Caco-2 (cell line): Measurements from ENCODE around the gene TEX22. TPM values are rescaled to one million over a fixed set of nuclear protein-coding genes. Genes with fewer than 3 reads are reported as not detected.

ENCODE experiments used
- BruUV-seq: library from RNA; stranded (reverse); fragments of 400-500 nt; replicated peaks from 2 replicates; lab custom pipeline; 2021; lab: Mats Ljungman, UMichigan
- CTCF ChIA-PET: fragments of 300-600 bp; sonication (Branson Sonifier 250); formaldehyde crosslinking; loops from one replicate; lab custom pipeline; 2022; ENCODE audit warnings: antibody characterized with exemption; lab: Charles Lee
- POLR2A ChIA-PET: fragments of 300-600 bp; sonication (Branson Sonifier 250); formaldehyde crosslinking; loops from one replicate; lab custom pipeline; 2022; ENCODE audit warnings: antibody characterized with exemption; lab: Charles Lee
- DNase-seq, 2 experiments: peaks; one replicate each; pipeline versions ENCODE4 v3.0.0 to v3.0.0-alpha.2; 2020 to 2022
- H3K27me3 ChIP-seq: replicated peaks from 2 replicates; pipeline ENCODE4 v1.6.0; 2011; ENCODE audit warnings: low read length; ENCODE audit not compliant: control insufficient read depth, insufficient read depth
- H3K36me3 ChIP-seq: 2 replicates; pipeline ENCODE4 v1.5.1; 2011; ENCODE audit warnings: low read length; ENCODE audit not compliant: control insufficient read depth, insufficient read depth
- H3K4me1 ChIP-seq: fragments of 250-450 bp; sonication (Bioruptor Pico); 2 replicates; pipeline ENCODE4 v1.5.1; 2020; ENCODE audit warnings: mild to moderate bottlenecking
- H3K4me3 ChIP-seq: 2 replicates; pipeline ENCODE4 v1.5.1; 2011; ENCODE audit warnings: low read depth, mild to moderate bottlenecking, control low read depth, low read length
- H3K9me3 ChIP-seq: fragments of 250-450 bp; sonication (Bioruptor Pico); 2 replicates; pipeline ENCODE4 v1.5.1; 2020; ENCODE audit warnings: mild to moderate bottlenecking, moderate library complexity
- H3K27ac Mint-ChIP-seq: one replicate; pipeline ENCODE4 v1.8.0; 2022; ENCODE audit warnings: mixed read lengths; ENCODE audit not compliant: unreplicated experiment
- H3K27me3 Mint-ChIP-seq: one replicate; pipeline ENCODE4 v1.8.0; 2022; ENCODE audit warnings: mixed read lengths; ENCODE audit not compliant: insufficient read depth, unreplicated experiment
- H3K36me3 Mint-ChIP-seq: one replicate; pipeline ENCODE4 v1.8.0; 2022; ENCODE audit warnings: mild to moderate bottlenecking, mixed read lengths; ENCODE audit not compliant: insufficient read depth, unreplicated experiment
- H3K4me1 Mint-ChIP-seq: one replicate; pipeline ENCODE4 v1.8.0; 2022; ENCODE audit warnings: low read depth, mixed read lengths; ENCODE audit not compliant: unreplicated experiment
- H3K4me3 Mint-ChIP-seq: one replicate; pipeline ENCODE4 v1.8.0; 2022; ENCODE audit warnings: mild to moderate bottlenecking, moderate library complexity, mixed read lengths; ENCODE audit not compliant: unreplicated experiment
- H3K9me3 Mint-ChIP-seq: one replicate; pipeline ENCODE4 v1.8.0; 2022; ENCODE audit warnings: mixed read lengths; ENCODE audit not compliant: unreplicated experiment
- intact Hi-C: fragments of 100-400 bp; cut with micrococcal nuclease; formaldehyde crosslinking; loops from one replicate; pipeline ENCODE4 v1.10.0; 2022; ENCODE audit not compliant: unreplicated experiment
- total RNA-seq: library from RNA; stranded (reverse); gene quantifications from 2 replicates; pipeline ENCODE4 v1.2.3, GENCODE V29; 2022
- TF ChIP-seq, protein P1 (sequence below), 2 experiments: fragments of 200-600 bp in 1 of 2; IDR thresholded peaks; 1 replicate in 1 of 2; 2 replicates in 1 of 2; pipeline versions ENCODE4 v1.5.1 to v1.8.0; 2011 to 2022; ENCODE audit warnings: antibody characterized with exemption in 1 of 2, control low read depth in 1 of 2, inconsistent platforms in 1 of 2, low read depth in 1 of 2, low read length in 1 of 2, mild to moderate bottlenecking in 1 of 2, moderate library complexity in 1 of 2; ENCODE audit not compliant: insufficient read depth in 1 of 2, severe bottlenecking in 1 of 2, unreplicated experiment in 1 of 2

TEX22 gene
- total RNA-seq, 1 experiment from 2014 or later, result 0.86 TPM

DNA sequence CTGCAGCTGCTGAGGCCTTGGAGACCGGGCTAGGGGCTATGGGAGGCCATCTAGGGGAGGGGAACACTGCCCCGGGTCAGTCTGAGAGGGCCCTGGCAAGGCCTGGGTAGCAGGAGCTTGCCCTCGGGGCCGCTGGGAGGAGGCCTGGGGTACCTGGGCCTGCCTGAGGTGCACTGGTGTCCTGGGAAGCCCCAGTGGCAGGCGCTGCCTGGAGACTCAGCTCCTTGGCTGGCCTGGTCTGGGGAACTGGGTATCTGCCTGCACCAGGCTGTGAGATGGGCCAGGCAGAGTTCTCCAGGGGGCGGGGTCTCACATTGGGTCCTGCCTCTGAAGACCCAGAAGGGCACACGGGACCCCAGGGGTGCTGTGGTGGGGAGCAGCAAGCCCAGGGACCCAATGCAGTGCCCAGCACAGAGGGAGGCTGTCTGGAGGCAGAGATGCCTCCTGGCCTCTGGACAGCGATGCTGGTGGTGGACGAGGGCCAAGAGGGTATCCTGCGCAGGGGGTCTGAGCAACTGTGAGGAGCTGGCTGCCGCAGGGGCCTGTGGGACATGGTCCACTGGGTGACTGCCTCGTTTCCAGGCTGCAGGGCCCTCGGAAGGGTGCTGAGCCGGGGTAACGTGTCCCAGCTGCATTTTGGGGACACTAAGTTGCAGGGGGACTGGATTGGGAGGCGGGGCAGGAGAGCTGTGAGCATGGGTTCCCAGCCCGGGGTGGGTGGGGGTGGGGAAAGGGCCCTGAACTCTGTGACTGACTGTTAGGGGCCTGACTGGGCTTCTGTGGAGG is 13.8 kb downstream of the TEX22 start:
- H3K27me3 Mint-ChIP-seq, result peaks cover 10% of the 10 kb centered on the region
- DNase-seq, result no peak
- H3K36me3 Mint-ChIP-seq, result no peaks in the 10 kb centered on the region
- POLR2A ChIA-PET, result interaction anchor here (0.7 kb wide), 1 partner anchor 235 kb away, joined by 9 read pairs; no protein-coding TSS in a partner anchor
- Histone ChIP-seq H3K9me3 (no peaks in the 10 kb centered on the region), H3K4me1 (peaks cover 5% of the 10 kb centered on the region; the same call in 1 of the 2 replicates), H3K27me3 (no peaks in the 10 kb centered on the region), H3K4me3 (no peak overlapping the region), H3K36me3 (no peaks in the 10 kb centered on the region)
- H3K9me3 Mint-ChIP-seq, result no peaks in the 10 kb centered on the region
- intact Hi-C loops, result no loop called here
- CTCF ChIA-PET, result interaction anchor here (0.7 to 1.6 kb wide), 3 partner anchors 42 to 242 kb away, joined by 3 to 5 read pairs (median 4); no protein-coding TSS in a partner anchor
- no peaks in the 10 kb centered on the region for H3K4me1 Mint-ChIP-seq
- TF ChIP-seq, protein P1, sequence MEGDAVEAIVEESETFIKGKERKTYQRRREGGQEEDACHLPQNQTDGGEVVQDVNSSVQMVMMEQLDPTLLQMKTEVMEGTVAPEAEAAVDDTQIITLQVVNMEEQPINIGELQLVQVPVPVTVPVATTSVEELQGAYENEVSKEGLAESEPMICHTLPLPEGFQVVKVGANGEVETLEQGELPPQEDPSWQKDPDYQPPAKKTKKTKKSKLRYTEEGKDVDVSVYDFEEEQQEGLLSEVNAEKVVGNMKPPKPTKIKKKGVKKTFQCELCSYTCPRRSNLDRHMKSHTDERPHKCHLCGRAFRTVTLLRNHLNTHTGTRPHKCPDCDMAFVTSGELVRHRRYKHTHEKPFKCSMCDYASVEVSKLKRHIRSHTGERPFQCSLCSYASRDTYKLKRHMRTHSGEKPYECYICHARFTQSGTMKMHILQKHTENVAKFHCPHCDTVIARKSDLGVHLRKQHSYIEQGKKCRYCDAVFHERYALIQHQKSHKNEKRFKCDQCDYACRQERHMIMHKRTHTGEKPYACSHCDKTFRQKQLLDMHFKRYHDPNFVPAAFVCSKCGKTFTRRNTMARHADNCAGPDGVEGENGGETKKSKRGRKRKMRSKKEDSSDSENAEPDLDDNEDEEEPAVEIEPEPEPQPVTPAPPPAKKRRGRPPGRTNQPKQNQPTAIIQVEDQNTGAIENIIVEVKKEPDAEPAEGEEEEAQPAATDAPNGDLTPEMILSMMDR (IDR thresholded peaks at IDR 0.05; ENCODE audit: insufficient read depth in 1 of 2, low read depth in 1 of 2, low read length in 1 of 2, severe bottlenecking in 1 of 2, unreplicated experiment in 1 of 2), result no peak
- no peak overlapping the region for H3K27ac Mint-ChIP-seq
- no TSS peak for BruUV-seq
- H3K4me3 Mint-ChIP-seq, result peak overlapping the region; percentile 29

DNA sequence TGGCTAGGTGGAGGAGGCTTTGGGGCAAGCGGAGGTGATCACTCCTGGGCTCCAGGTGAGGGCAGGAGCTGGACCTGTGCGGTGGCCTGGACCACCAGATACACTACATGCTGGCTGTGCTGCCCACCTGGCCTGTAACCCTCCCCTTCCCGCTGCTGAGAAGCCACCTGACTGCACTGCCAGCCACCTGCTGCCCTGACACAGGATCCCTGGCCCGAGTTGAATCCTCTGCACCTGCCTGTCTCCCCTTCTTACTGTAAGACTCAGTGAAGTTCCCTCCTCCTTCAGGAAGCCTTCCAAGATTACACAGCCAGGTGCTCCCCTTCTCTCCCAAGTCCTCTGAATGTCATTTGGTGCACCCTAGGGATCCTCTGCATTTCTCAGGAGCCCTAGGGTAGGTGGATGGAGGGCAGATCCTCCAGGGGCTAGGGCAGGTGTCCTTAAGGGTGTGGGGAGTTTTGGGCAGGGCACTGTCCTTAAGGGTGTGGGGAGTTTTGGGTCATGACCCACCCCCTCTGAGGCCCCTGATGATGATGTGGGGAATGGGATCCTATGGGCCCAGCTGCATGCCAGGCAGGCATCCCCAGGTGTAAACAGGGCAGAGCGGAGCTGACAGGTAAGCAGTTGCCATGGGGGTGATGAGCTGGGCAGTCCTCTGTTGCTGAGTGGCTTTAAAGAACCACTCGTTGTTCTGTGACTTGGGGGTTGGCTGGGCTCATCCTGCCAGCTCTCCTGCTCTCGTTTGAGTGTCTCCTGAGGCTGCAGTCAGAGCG is 14.6 kb downstream of the TEX22 start:
- no peaks in the 10 kb centered on the region for H3K4me1 Mint-ChIP-seq
- H3K27ac Mint-ChIP-seq, result no peak overlapping the region
- H3K27me3 Mint-ChIP-seq, result peaks cover 10% of the 10 kb centered on the region
- TF ChIP-seq, protein P1 (IDR thresholded peaks at IDR 0.05; ENCODE audit: insufficient read depth in 1 of 2, low read depth in 1 of 2, low read length in 1 of 2, severe bottlenecking in 1 of 2, unreplicated experiment in 1 of 2), result no peak
- H3K27me3 ChIP-seq, result no peaks in the 10 kb centered on the region
- H3K36me3 Mint-ChIP-seq, result peaks cover 6% of the 10 kb centered on the region
- H3K9me3 Mint-ChIP-seq, result no peaks in the 10 kb centered on the region
- ChIA-PET CTCF (interaction anchor here (0.7 to 1.0 kb wide), 2 partner anchors 77 to 243 kb away, joined by 4 to 5 read pairs; no protein-coding TSS in a partner anchor), POLR2A (interaction anchor here (0.6 kb wide), 1 partner anchor 30 kb away, joined by 5 read pairs; no protein-coding TSS in a partner anchor)
- no peak for DNase-seq
- H3K9me3 ChIP-seq, result no peaks in the 10 kb centered on the region
- H3K4me3 Mint-ChIP-seq, result peak overlapping the region; percentile 25
- H3K4me3 ChIP-seq, result no peak overlapping the region
- BruUV-seq, result no TSS peak
- intact Hi-C loops, result no loop called here
- peaks cover 9% of the 10 kb centered on the region for H3K4me1 ChIP-seq
- H3K36me3 ChIP-seq, result no peaks in the 10 kb centered on the region

DNA sequence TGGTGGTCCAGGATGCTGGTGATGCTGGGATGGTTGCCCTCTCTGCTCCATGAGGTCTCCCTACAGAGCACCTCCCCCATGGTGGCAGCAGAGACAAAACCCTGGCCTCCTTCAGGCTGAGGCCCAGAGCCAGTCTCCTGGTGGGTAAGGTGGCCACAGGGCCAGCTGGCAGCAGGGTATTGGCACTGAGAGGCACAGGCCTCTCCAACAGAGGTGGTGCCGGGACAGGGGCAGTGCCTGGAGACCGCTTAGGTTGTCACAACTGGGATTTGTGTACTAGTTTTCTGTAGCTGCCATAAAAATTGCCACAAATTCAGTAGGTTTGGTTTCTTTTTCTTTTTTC is 15.2 kb downstream of the TEX22 start:
- Histone ChIP-seq H3K4me3 (no peak overlapping the region), H3K9me3 (no peaks in the 10 kb centered on the region), H3K27me3 (no peaks in the 10 kb centered on the region), H3K4me1 (peaks cover 13% of the 10 kb centered on the region), H3K36me3 (no peaks in the 10 kb centered on the region)
- H3K27me3 Mint-ChIP-seq, result peaks cover 10% of the 10 kb centered on the region
- TF ChIP-seq, protein P1 (IDR thresholded peaks at IDR 0.05; ENCODE audit: insufficient read depth in 1 of 2, low read depth in 1 of 2, low read length in 1 of 2, severe bottlenecking in 1 of 2, unreplicated experiment in 1 of 2), result no peak
- ChIA-PET POLR2A (interaction anchor here (0.6 kb wide), 1 partner anchor 29 kb away, joined by 5 read pairs; no protein-coding TSS in a partner anchor), CTCF (no interaction called here)
- H3K4me1 Mint-ChIP-seq, result peaks cover 4% of the 10 kb centered on the region
- H3K9me3 Mint-ChIP-seq, result no peaks in the 10 kb centered on the region
- intact Hi-C loops, result no loop called here
- H3K27ac Mint-ChIP-seq, result no peak overlapping the region
- DNase-seq, result no peak
- H3K4me3 Mint-ChIP-seq, result no peak overlapping the region
- BruUV-seq, result no TSS peak
- H3K36me3 Mint-ChIP-seq, result peaks cover 7% of the 10 kb centered on the region
